Common myeloid progenitor, CD34-positive (primary cell): Measurements from ENCODE around the gene REEP3.
A peak's percentile ranks its signal among the peaks of the same experiment; 100 is the strongest.
"Not testable (repeated sequence)": the region's sequence is repeated elsewhere in the genome, so short reads cannot be mapped to it uniquely, and the experiment has no call there.

Experiments used
- CTCF ChIA-PET: fragments of 350-600 bp; sonication (Branson Sonifier 250); formaldehyde crosslinking; loops from one replicate; lab custom pipeline; 2021; ENCODE audit warnings: antibody characterized with exemption; lab: Charles Lee
- POLR2A ChIA-PET: fragments of 350-600 bp; sonication (Branson Sonifier 250); formaldehyde crosslinking; loops from one replicate; lab custom pipeline; 2021; ENCODE audit warnings: antibody characterized with exemption; lab: Charles Lee
- DNase-seq, 3 donors: peaks; one replicate each; pipeline versions ENCODE4 v3.0.0 to v3.0.0-alpha.2; 2013
- H3K27ac ChIP-seq, 2 experiments: 1 replicate in 1 of 2; 2 replicates in 1 of 2; pipeline ENCODE4 v1.7.0; 2013; ENCODE audit warnings: inconsistent platforms in 2 of 2, low read length in 2 of 2, mild to moderate bottlenecking in 2 of 2, low read depth in 1 of 2, moderate library complexity in 1 of 2; ENCODE audit not compliant: severe bottlenecking in 2 of 2, insufficient read depth in 1 of 2, poor library complexity in 1 of 2
- H3K27me3 ChIP-seq, 5 experiments: replicated peaks in 2 of 5; 1 replicate in 3 of 5; 2 replicates in 2 of 5; pipeline versions ENCODE4 v1.6.1 to v1.7.0; 2013; ENCODE audit warnings: low read length in 4 of 5, mild to moderate bottlenecking in 2 of 5, moderate library complexity in 2 of 5, inconsistent platforms in 1 of 5; ENCODE audit not compliant: insufficient read depth in 5 of 5, control insufficient read depth in 4 of 5
- H3K36me3 ChIP-seq, 4 experiments: 1 replicate in 2 of 4; 2 replicates in 2 of 4; pipeline versions ENCODE4 v1.6.1 to v1.7.0; 2013; ENCODE audit warnings: low read length in 3 of 4, control low read depth in 1 of 4, mild to moderate bottlenecking in 1 of 4; ENCODE audit not compliant: control insufficient read depth in 4 of 4, insufficient read depth in 4 of 4
- H3K4me1 ChIP-seq, 4 experiments: 1 replicate in 3 of 4; 2 replicates in 1 of 4; pipeline versions ENCODE4 v1.6.1 to v1.7.1; 2013; ENCODE audit warnings: low read length in 3 of 4, mild to moderate bottlenecking in 3 of 4, control low read depth in 1 of 4, inconsistent platforms in 1 of 4, moderate library complexity in 1 of 4; ENCODE audit not compliant: control insufficient read depth in 4 of 4, insufficient read depth in 4 of 4; ENCODE audit errors: control extremely low read depth in 1 of 4
- H3K4me3 ChIP-seq, 7 experiments: 1 replicate in 4 of 7; 2 replicates in 3 of 7; pipeline versions ENCODE4 v1.5.1 to v1.7.0; 2013; ENCODE audit warnings: mild to moderate bottlenecking in 7 of 7, low read length in 6 of 7, moderate library complexity in 6 of 7, inconsistent platforms in 2 of 7, low read depth in 2 of 7, control low read depth in 1 of 7; ENCODE audit not compliant: insufficient read depth in 4 of 7, control insufficient read depth in 1 of 7; ENCODE audit errors: extremely low read depth in 1 of 7
- H3K9me3 ChIP-seq, 5 experiments: 1 replicate in 4 of 5; 2 replicates in 1 of 5; pipeline versions ENCODE4 v1.6.1 to v1.7.1; 2013; ENCODE audit warnings: low read length in 4 of 5, mild to moderate bottlenecking in 2 of 5, inconsistent platforms in 1 of 5, low read depth in 1 of 5, moderate library complexity in 1 of 5; ENCODE audit not compliant: control insufficient read depth in 4 of 5, insufficient read depth in 2 of 5; ENCODE audit errors: control extremely low read depth in 1 of 5
- WGBS: methylation state at CpG from one replicate; pipeline ENCODE4 v1.1.5; 2013; ENCODE audit not compliant: insufficient coverage; 5-methylcytosine and 5-hydroxymethylcytosine counted together

The REEP3 gene

DNA sequence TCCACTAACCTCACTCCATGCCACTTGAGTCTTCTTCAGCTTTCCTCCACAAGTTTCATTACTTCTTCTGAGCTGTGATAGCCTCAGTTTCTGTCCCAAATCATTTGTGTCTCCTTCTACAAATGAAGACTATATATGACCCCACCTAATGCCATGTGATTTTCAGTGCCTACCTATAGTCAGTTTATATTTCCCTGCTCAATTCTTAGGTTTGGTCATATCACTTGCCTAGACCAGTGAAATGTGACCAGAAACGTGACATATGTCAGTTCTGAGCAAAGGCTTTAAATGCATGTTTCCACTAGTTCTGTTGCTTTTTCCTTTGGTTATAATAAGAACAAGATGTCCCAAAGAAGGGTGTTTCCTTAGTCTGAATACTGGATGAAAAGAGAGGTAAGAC, 24.6 kb upstream of the REEP3 start:
- 100% methylated on average over 1 of the region's 1 CpG for WGBS
- H3K4me1 ChIP-seq, result peaks cover 0 to 12% (median 1%) of the 10 kb centered on the region in 4 experiments
- DNase-seq, result no peak
- H3K4me3 ChIP-seq, result no peak overlapping the region
- H3K36me3 ChIP-seq, result peaks cover 0 to 9% (median 0%) of the 10 kb centered on the region in 4 experiments
- H3K9me3 ChIP-seq, result no peaks in the 10 kb centered on the region
- ChIA-PET CTCF (interaction anchor here (1.0 kb wide), 1 partner anchor 20 kb away, joined by 3 read pairs; no protein-coding TSS in a partner anchor), POLR2A (no interaction called here)
- H3K27ac ChIP-seq, result no peak overlapping the region
- no peaks in the 10 kb centered on the region for H3K27me3 ChIP-seq

DNA sequence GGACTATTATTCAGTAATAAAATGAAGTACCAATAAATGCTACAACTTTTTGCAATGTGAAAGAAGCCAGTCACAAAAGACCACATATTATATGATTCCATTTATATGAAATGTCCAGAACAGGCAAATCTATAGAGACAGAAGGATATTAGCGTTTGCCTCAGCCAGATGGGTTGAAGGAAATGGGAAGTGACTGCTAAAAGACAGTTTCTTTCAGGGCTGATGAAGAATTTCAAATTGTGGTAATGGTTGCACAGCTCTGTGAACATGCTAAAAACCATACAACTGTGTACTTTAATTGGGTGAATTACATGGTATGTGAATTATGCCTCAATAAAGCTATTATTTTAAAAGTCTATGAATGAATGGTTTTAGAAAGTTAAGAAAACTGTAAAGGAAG, 23.9 kb upstream of the REEP3 start:
- Histone ChIP-seq H3K27ac (no peak overlapping the region), H3K36me3 (peaks cover 0 to 9% (median 0%) of the 10 kb centered on the region in 4 experiments), H3K9me3 (no peaks in the 10 kb centered on the region), H3K4me3 (no peak overlapping the region), H3K4me1 (peaks cover 0 to 9% (median 1%) of the 10 kb centered on the region in 4 experiments), H3K27me3 (no peaks in the 10 kb centered on the region)
- peak in 2 of 3 donors; percentile 39 to 48 for DNase-seq
- POLR2A ChIA-PET, result interaction anchor here (0.6 kb wide), 1 partner anchor 31 kb away, joined by 3 read pairs; no protein-coding TSS in a partner anchor
- 60% methylated on average over 1 of the region's 1 CpG for WGBS
- CTCF ChIA-PET, result no interaction called here

DNA sequence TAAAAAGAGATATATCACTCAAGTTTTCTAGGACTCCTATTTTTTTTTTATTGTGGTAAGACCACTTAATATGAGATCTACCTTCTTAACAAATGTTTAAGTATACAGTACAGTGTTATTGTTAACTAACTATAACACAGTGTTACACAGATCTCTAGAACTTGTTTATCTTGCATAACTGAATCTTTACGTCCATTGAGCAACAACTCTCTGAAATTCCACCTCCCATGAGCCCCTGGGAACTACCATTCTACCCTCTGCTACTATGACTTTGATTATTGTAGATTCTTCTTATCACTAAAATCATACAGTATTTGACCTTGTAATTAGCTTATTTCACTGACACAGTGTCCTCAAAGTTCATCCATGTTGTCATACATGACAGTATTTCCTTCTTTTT, 22.5 kb upstream of the REEP3 start:
- Histone ChIP-seq H3K4me1 (peaks cover 0 to 9% (median 1%) of the 10 kb centered on the region in 4 experiments), H3K36me3 (peaks cover 0 to 9% (median 0%) of the 10 kb centered on the region in 4 experiments), H3K27ac (no peak overlapping the region), H3K9me3 (no peaks in the 10 kb centered on the region), H3K27me3 (no peaks in the 10 kb centered on the region), H3K4me3 (no peak overlapping the region)
- ChIA-PET POLR2A (no interaction called here), CTCF (interaction anchor here (1.2 to 1.3 kb wide), 2 partner anchors 9 to 132 kb away, joined by 4 to 5 read pairs; no protein-coding TSS in a partner anchor)
- 100% methylated on average over 1 of the region's 1 CpG for WGBS
- no peak for DNase-seq

DNA sequence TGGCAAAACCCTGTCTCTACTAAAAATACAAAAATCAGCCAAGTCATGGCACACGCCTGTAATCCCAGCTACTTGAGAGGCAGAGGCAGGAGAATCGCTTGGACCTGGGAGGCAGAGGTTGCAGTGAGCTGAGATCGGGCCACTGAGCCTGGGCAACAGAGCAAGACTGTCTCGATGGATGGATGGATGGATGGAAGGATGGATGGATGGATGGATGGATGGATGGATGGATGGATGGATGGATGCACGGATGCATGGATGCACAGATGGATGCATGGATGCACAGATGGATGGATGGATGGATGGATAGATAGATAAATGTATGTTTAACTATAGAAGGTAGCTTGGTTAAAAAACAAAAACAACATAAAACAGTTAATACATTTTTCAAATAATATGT, 20.6 kb upstream of the REEP3 start:
- H3K27ac ChIP-seq, DNase-seq, H3K27me3 ChIP-seq, H3K4me3 ChIP-seq, POLR2A ChIA-PET, H3K4me1 ChIP-seq, H3K9me3 ChIP-seq, H3K36me3 ChIP-seq: not testable (repeated sequence)
- CTCF ChIA-PET, result interaction anchor here (1.1 kb wide), 1 partner anchor 10 kb away, joined by 4 read pairs; no protein-coding TSS in a partner anchor
- WGBS, result 98% methylated on average over 5 of the region's 5 CpGs

DNA sequence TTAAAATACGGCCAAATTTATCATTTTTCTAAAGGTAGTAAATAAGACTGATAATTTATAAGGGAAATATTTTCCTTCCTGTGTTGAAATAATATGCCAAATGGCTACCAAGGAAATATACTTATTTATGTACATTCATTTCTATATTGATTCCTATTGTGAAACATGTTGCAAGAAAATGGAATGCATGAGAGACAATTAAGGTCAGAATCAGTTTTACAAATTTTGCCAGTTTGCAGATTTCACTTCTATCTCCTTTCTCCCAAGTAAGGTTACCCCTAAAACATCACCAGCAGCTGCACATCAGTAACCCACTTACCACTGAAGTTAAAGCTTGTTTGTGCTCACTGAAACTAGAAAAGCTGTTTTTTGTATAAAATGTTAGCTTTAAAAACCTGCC, 19.2 kb upstream of the REEP3 start:
- CTCF ChIA-PET, result interaction anchor here (1.1 to 1.7 kb wide), 2 partner anchors 13 to 247 kb away, joined by 3 to 4 read pairs; no protein-coding TSS in a partner anchor
- H3K27ac ChIP-seq, result no peak overlapping the region
- no peak for DNase-seq
- H3K4me1 ChIP-seq, result peaks cover 0 to 15% (median 3%) of the 10 kb centered on the region in 4 experiments
- peaks cover 0 to 3% (median 0%) of the 10 kb centered on the region in 4 experiments for H3K36me3 ChIP-seq
- H3K9me3 ChIP-seq, result no peaks in the 10 kb centered on the region
- POLR2A ChIA-PET, result no interaction called here
- no CpG with 5 or more reads among the region's 1 CpG for WGBS
- no peaks in the 10 kb centered on the region for H3K27me3 ChIP-seq
- no peak overlapping the region for H3K4me3 ChIP-seq

DNA sequence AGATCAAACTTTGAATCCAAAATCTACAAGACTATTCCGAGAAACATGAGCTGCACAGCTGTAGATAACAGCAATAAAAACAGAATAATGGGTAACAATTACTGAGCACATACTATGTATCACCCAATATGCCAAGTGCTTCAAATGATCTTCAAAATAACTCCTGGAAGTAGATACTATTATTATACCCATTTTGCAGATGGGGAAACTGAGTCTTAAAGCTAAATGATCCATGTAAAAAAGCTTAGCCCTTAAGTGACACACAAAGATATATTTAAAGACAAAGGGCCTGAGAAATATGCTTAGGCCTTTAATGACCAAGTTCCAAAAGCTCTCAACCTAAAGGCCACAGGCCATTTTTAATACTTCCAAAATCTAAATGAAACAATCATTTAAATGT, 18.4 kb upstream of the REEP3 start:
- peaks cover 0 to 8% (median 2%) of the 10 kb centered on the region in 4 experiments for H3K4me1 ChIP-seq
- DNase-seq, result no peak
- ChIA-PET POLR2A (no interaction called here), CTCF (interaction anchor here (1.1 to 3.7 kb wide), 3 partner anchors 28 to 248 kb away, joined by 3 to 12 read pairs (median 3); no protein-coding TSS in a partner anchor)
- H3K9me3 ChIP-seq, result no peaks in the 10 kb centered on the region
- peaks cover 0 to 3% (median 0%) of the 10 kb centered on the region in 4 experiments for H3K36me3 ChIP-seq
- H3K27me3 ChIP-seq, result no peaks in the 10 kb centered on the region
- no peak overlapping the region for H3K4me3 ChIP-seq
- no CpG with 5 or more reads among the region's 1 CpG for WGBS
- H3K27ac ChIP-seq, result no peak overlapping the region

DNA sequence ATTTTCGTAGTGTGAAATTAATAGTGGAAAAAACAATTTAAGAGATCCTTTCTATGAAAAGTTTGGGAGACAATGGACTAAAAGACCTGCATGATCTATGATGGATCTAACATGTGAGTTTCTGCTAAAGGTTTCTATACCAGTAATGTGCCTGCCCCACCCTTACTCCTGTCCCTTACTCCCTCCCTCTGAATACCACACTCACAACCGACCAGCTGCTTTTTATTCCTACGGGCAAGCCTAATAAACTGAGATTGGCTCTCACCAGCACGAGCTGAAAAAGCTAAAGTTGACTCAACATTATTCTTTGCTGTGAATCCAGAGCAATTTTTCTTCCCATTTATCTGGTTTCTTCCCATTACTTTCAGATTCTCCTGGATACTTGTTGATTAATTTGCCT, 17.8 kb upstream of the REEP3 start:
- Histone ChIP-seq H3K27me3 (no peaks in the 10 kb centered on the region), H3K36me3 (peaks cover 0 to 3% (median 0%) of the 10 kb centered on the region in 4 experiments), H3K4me1 (peaks cover 0 to 7% (median 2%) of the 10 kb centered on the region in 4 experiments), H3K27ac (no peak overlapping the region), H3K4me3 (no peak overlapping the region), H3K9me3 (no peaks in the 10 kb centered on the region)
- 98% methylated on average over 4 of the region's 4 CpGs for WGBS
- CTCF ChIA-PET, result interaction anchor here (0.9 to 3.7 kb wide), 3 partner anchors 27 to 217 kb away, joined by 3 to 12 read pairs (median 3); no protein-coding TSS in a partner anchor
- DNase-seq, result no peak
- POLR2A ChIA-PET, result no interaction called here
